HG02610 (cell line): ENCODE results near the gene MYBPHL.

ENCODE experiments used
- ATAC-seq: cut with Tn5 transposase; IDR thresholded peaks from one replicate; pipeline ENCODE4 v1.9.1; 2021; ENCODE audit warnings: mild to moderate bottlenecking, moderate library complexity; ENCODE audit not compliant: unreplicated experiment

Gene MYBPHL

DNA sequence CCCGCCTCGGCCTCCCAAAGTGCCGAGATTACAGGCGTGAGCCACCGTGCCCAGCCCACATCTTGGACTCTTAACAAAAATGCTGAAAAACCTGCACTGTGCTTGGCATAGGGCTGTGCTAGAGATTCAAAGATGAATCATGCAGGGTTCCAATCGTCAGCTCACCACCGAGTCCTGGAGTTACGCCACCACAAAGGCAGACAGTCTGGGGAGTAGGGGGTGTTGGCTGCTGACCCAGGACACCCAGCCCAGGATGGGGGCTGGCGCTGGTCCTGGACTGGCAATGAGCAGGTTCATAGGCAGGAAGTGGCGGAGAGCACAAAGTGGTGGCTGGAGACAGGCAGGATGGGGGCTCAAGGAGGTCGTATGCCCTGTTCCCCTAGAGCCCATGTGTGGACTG lies 39.8 kb downstream of the MYBPHL start:
- no peak for ATAC-seq

- ATAC-seq = no peak
Measured at GRCh38 chr1:109265741-109266330, 41.0 kb downstream of the MYBPHL start.

GRCh38 chr1:109265016-109265415 lies 41.8 kb downstream of the MYBPHL start:
- ATAC-seq = no peak

GRCh38 chr1:109264379-109264755 lies 42.4 kb downstream of the MYBPHL start:
- no peak for ATAC-seq

GRCh38 chr1:109263597-109264378 lies 43.0 kb downstream of the MYBPHL start:
- peak; percentile 46 for ATAC-seq

DNA sequence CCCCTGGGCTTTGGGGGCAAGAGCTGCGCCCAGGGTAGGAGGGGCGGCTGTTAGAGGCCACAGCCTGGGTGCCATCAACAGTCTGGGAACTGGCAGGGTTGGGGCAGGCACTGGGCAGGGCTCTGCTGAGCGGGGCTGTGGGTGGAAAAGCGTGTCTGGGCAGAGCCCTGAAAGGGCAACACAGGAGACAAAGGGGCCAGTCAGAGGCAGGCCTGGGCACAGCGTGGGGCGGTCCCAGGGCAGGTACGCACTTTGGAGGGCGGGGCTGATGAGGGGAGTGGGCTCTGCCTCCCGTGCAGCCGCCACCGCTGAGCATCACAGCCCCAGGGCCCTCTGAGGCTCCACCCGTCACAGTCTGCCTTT lies 43.6 kb downstream of the MYBPHL start:
- no peak for ATAC-seq

DNA sequence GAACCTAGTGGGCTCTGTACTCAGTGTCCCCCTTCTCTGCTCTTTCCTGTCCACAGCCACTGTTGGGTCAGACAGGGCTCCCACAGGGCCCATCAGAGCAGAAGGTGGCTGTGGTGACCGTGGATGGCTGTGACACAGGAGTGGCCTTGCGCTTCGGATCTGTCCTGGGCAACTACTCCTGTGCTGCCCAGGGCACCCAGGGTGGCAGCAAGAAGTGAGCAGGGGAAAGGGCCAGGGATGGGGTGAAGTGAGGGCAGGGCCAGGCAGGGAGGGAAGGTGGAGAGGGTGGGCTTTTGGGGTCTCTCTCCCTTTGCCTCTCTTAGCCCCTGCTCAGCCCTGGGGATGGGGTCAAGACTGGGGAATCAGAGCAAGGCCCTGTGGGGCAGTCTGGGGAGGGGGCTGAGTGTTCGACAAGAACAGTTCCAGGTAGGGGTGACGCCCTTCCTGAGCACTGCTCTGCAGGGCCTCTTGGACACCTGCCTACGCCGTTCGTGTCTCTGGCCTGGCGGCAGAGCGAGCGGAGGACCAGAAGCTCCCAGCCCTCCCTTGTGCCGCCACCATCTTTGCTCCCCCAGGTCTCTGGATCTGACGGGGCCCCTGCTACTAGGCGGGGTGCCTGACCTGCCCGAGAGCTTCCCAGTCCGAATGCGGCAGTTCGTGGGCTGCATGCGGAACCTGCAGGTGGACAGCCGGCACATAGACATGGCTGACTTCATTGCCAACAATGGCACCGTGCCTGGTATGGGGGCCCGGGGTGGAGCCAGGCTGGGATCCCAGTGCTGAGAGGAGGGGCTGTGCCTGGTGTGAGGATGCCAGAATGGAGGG lies 44.4 kb downstream of the MYBPHL start:
- no peak for ATAC-seq

DNA sequence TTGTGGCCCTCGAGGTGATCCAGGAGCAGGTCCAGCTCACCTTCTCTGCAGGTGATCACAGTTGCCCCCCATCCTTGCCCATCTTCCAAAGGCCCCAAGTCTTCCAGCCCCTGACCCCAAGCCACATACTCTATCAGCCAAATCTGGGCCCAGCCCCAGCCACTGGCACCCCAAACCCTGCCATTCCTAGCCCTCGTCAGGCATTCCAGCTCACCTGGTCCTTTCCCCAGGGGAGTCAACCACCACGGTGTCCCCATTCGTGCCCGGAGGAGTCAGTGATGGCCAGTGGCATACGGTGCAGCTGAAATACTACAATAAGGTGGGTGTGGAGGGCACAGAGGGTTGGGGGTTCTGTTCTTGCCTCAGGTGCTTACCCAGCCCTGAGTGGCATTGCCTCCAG lies 45.2 kb downstream of the MYBPHL start:
- no peak for ATAC-seq

DNA sequence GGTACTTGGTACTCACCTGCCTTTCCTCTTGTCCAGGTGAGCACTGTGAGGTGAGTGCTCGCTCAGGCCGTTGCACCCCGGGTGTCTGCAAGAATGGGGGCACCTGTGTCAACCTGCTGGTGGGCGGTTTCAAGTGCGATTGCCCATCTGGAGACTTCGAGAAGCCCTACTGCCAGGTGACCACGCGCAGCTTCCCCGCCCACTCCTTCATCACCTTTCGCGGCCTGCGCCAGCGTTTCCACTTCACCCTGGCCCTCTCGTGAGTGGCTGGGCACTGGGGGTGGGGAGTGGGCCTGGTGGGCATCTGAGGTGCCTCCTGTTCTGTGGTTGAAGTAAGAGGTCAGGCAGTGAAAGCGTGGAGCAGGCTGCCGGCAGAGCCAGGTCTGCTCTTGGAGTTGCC lies 45.8 kb downstream of the MYBPHL start:
- no peak for ATAC-seq

DNA sequence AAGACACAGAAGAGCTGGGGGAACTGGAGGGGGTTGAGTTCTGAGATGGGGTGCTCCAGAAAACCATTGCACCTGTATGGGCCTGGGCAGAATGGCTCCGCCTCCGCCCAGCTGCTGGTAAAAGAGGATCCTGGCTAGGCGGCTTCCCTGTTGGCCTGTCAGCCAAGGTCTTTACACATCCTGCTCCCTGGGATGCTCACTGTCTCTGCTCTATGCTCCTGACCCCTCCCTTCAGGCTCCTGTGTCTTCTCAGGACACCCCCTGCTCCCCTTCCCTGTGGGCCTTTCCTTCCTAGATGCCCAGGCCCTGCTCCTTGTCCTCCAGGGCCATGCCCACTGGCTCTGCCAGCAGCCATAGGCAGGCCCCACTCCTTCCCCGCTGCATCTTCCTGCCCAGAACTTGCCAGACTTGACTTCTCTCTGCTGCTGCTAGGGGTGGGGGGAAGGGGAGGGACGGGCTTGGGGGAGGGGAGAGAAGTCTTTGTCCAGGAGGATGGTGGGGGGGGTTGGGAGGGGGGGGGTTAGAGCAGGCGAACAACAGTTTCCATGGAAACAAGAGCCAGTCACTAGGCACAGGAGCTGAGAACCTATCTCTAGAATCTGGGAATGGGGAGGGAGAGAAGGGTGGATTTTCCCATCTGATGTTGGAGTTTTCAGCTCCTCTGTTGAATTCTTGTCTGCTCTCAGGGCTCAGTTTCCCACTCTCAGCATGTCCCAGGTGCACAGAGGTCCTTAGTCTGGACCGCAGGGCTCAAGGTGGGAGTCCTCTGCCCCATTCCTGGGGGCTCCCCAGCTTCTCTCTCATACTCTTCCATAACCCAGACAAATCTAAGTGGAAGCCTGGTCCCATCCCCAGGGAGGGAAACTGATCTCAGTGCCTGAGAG lies 46.9 kb downstream of the MYBPHL start:
- no peak for ATAC-seq

GRCh38 chr1:109258481-109259466 lies 48.0 kb downstream of the MYBPHL start:
- ATAC-seq = no peak

DNA sequence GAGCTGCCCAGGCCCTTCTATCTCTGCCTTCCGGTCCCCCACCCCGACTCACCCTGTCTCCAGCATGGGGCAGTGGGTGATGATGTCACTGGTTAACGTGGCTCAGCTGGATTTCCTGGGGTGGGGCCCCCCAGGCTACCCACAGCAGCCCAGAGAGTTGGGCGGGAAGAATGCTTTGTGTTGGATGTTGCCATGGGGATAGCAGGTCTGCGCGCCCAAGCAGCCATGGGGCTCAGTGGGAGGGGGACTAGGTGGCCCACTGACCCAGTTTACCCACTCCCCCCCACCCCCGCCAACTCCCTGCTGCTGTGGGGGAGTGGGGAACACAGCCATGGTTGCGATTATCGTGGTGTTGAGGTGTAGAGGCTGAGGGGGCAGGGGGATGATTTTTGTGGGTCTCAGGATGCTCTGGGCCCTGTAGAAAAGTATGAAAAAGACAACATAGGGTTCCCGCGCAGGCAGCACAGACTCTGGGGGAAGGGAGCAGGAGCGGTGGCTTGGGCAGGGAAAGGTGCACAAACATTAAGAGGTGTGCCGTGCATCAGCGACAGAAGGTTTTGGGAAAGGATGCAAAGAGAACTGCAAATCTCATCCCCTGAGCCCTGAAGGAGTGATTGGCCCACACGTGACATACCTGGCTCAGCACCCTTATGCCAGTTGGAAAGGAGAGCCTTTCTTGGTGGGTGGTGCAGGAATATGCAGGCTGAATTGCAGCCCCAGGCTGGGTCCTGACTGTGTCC lies 49.0 kb downstream of the MYBPHL start:
- ATAC-seq = no peak

DNA sequence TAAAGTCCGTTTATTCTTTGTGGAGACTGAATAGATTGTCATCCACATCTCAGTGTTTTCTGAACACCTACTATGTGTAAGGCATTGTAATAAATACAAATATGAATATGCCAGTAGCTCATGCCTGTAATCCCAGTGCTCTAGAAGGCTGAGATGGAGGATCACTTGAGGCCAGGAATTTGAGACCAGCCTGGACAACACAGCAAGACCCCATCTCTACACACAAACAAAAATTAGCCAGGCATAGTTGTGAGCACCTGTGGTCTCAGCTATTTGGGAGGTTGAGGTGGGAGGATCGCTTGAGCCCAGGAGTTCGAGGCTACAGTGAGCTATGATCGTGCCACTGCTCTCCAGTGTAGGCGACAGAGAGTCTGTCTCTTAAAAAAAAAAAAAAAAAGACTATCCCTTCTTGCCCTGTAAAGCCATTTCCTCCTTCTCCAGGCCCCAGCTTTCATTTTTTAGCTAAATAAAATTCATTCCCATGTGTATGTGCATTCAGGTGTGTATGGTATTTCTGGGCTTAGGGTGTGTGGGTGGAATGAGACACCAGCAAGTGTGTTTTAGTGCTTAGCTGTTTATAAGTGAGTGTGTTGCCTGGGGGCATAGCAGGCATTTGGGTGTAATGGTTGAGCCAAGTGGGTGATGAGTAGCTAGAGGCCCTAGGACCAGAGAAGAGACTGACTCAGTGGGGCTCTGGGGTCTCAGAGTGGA lies 49.7 kb downstream of the MYBPHL start:
- ATAC-seq = no peak

DNA sequence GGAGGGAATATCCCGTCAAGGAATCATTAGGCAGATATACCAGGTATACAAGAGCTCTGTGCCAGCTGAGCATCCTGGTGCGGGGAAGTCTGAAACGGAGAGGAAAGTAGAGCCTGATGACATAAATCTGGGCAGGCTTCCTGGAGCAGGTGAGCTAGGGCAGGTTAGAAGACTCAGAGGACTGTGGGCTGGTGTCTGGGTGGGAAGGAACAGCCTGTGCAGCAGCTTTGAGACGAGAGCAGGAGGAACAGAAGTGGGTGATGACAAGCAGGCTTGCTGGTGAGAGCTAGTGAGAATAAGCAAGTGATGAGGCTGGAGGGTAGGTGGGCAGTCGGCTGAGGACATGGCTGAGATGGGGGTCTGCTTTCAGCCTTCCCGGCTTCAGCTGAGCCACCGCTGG lies 50.7 kb downstream of the MYBPHL start:
- ATAC-seq = no peak

- no peak for ATAC-seq
Measured at GRCh38 chr1:109255678-109256077, 51.1 kb downstream of the MYBPHL start.

GRCh38 chr1:109255097-109255651 lies 51.6 kb downstream of the MYBPHL start:
- ATAC-seq = no peak

DNA sequence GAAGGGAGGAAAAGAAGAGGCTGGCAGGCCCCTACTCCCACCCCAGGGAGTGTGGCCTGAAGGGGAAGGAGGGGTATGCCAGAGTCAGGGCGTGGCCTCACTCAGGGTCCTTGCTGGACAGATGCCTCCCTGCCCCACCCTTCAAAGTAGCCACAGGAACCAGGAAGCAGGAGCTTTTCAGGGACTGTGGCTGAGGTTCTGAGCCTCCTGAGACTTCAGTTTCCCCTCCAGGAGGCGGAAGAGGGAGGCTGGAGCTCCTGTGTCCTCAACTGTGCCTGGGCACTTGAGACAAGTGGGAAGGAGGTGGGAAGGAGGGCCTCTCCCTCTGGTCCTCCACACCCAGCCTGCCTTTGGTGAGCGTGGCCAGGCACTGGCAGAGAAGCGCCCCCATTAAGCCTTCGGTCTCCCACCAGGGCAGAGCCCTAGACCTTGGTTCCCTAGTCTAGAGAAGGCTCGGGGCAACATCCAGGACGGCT lies 52.2 kb downstream of the MYBPHL start:
- ATAC-seq = no peak
